ENCODE measurements around the gene VEZT.

DNA sequence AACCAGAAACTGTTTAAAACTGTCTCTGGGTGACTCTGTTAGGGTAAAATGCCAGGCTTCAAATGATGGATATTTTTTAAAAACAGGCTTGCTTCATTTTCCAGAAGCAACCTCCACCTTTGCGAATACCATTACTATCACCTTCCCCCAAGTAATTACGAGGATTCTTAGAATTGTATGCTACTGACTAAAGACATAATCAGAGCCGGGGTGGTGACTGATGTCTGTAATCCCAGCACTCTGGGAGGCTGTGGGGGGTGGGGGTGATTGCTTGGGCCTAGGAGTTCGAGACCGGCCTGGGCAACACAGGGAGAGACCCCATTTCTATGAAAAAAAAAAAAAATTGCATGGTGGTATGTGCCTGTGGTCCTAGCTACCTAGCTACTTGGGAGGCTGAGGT lies 38.6 kb upstream of the VEZT start:
- TF ChIP-seq POLR2A (IDR thresholded peaks at IDR 0.05) (no peak), EP300 (IDR thresholded peaks at IDR 0.05) (no peak)
- TF ChIP-seq, protein P1, sequence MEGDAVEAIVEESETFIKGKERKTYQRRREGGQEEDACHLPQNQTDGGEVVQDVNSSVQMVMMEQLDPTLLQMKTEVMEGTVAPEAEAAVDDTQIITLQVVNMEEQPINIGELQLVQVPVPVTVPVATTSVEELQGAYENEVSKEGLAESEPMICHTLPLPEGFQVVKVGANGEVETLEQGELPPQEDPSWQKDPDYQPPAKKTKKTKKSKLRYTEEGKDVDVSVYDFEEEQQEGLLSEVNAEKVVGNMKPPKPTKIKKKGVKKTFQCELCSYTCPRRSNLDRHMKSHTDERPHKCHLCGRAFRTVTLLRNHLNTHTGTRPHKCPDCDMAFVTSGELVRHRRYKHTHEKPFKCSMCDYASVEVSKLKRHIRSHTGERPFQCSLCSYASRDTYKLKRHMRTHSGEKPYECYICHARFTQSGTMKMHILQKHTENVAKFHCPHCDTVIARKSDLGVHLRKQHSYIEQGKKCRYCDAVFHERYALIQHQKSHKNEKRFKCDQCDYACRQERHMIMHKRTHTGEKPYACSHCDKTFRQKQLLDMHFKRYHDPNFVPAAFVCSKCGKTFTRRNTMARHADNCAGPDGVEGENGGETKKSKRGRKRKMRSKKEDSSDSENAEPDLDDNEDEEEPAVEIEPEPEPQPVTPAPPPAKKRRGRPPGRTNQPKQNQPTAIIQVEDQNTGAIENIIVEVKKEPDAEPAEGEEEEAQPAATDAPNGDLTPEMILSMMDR (IDR thresholded peaks at IDR 0.05) = no peak

All from tibial nerve (tissue), 4 donors.